ENCODE data around the gene MPPED1.

The MPPED1 gene

GRCh38 chr22:43429426-43429825, 17.6 kb downstream of the MPPED1 start:
- DNase-seq (ENCODE audit: low read depth in 2 of 2) = no peak

- no peak for DNase-seq (ENCODE audit: low read depth in 2 of 2)
These were observed 20.2 kb downstream of the MPPED1 start for GRCh38 chr22:43431808-43432554.

- no peak for DNase-seq (ENCODE audit: low read depth in 2 of 2)
These were observed 21.1 kb downstream of the MPPED1 start for GRCh38 chr22:43432883-43433415.

DNA sequence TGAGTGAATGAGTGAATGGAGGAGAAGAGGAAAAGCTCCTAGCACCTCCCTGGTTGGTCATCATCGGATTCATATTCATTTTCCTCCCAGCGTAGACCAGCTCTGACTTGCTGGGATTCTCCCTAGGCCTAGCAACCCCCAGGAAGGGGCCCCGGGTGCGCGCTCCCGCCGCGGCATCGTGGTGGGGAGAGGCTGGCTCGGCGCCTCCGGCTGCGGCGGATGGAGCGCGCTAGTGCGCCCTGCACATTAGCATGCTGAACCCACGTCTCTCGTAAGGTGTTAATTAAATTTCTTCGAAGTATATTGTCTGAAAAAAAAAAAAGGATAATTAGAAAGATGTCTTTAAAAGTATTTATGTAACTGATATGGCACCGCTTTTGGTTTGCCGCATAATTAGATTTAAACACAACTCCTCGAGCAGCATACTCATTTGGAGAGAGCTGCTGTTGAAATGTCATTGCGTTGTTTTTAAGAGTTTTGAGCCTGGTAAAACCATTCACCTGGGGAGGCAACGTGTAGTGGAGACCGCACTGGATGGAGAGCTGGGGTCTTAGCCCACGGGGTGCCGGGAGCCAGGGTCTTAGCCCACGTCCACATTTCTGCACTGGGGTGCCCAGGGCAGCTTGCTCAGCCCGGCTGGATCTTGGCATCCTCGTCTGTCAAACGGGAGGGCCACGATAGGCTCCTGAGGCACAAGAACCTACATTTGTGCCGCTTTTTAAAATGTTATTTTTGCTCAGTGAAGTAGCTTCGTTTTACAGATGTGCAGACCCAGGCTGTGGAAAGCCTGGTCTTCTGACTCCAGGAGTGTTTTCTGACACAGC, 21.8 kb downstream of the MPPED1 start:
- DNase-seq (ENCODE audit: low read depth in 2 of 2) = no peak

DNA sequence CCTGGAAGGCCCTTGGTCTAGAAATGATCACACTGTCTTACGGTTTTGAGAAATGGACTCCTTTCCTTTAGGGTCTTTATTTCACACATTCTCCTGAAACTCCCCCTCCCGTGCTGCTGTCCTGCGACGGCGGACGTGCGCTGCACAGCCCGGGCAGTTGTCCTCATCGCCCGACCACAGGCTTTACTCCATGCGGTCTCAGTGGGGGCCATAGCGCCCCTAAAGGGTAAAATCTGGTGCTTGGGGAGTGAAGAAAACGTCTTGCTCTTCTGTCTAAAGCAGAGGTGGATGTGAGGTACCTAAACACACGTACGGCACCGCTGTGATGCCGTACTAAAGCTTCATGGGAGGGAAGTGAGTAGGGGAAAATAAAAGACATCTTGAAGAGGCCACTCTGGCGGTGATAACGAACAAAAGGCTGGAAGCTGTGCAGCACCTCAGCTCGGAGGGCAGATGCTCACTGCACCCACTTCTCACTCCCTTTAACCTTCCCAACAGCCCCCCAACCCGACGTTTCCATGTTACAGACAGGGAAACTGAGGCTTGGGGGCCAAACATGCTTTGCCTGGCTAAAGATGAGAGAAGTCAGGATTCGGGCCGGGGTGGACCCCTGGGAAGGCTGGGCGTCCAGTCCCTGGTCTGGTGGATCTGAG, 22.6 kb downstream of the MPPED1 start:
- no peak for DNase-seq (ENCODE audit: low read depth in 2 of 2)

GRCh38 chr22:43434928-43435311, 23.1 kb downstream of the MPPED1 start:
- no peak for DNase-seq (ENCODE audit: low read depth in 2 of 2)

GRCh38 chr22:43435851-43436811, 24.3 kb downstream of the MPPED1 start:
- DNase-seq (ENCODE audit: low read depth in 2 of 2) = no peak

DNA sequence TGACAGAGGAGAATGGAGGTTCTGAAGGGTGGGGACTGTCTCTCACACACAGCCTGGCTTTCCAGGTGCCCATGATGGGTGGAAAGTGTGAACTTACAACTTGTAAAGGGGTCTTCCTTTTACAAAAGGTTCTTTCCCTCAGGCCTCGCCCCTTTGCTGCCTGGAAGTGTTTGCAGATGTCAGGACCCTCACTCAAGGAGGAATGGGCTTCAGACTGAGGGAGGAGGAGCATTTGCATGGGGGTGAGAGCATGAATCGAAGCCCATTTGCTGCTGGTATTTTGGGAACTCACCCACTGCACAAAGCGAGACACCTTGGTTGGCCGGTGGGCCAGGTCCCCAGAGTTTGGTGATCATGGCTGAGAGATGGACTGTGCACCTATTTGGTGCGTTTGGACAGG, 25.1 kb downstream of the MPPED1 start:
- no peak for DNase-seq (ENCODE audit: low read depth in 2 of 2)

- no peak for DNase-seq (ENCODE audit: low read depth in 2 of 2)
These were observed 26.2 kb downstream of the MPPED1 start for GRCh38 chr22:43437871-43438475.

- no peak for DNase-seq (ENCODE audit: low read depth in 2 of 2)
These were observed 27.0 kb downstream of the MPPED1 start for GRCh38 chr22:43438666-43439347.

GRCh38 chr22:43439368-43440103, 27.7 kb downstream of the MPPED1 start:
- DNase-seq (ENCODE audit: low read depth in 2 of 2) = no peak

DNA sequence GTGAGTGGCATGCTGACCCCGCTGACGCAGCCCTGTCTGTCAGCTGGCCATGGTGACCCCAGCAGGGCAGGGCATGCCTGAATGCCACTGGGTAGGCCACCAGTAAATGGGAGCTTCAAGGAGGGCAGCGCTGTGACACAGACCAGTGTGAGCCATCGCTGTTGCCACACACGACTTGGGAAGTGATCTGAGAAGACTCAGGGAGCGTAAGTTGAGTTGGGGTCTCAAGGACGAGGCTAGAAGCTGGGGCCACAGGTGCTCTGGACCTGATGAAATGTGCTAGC, 28.2 kb downstream of the MPPED1 start:
- no peak for DNase-seq (ENCODE audit: low read depth in 2 of 2)

DNA sequence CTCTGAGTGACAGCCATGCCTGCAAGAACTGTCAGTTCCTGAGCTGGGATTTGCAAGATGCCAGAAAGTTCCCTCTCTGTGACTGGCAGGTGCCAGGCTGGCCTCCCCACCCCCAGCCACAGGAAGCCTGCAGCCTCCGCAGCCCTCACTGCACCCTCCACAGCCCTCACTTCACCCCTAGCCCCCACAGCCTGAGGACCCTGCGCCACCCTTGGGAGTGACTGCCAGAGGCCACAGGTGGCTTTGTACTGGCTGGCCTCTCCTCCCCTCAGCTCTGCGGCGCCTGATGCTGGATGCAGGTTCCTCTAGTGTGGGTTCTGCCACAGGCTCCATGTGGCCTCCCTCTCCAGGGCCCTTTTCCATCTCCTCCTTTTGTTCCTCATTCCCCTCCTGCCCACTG, 28.7 kb downstream of the MPPED1 start:
- DNase-seq (ENCODE audit: low read depth in 2 of 2) = no peak

- DNase-seq (ENCODE audit: low read depth in 2 of 2) = no peak
These were observed 29.4 kb downstream of the MPPED1 start for GRCh38 chr22:43441216-43441615.

DNA sequence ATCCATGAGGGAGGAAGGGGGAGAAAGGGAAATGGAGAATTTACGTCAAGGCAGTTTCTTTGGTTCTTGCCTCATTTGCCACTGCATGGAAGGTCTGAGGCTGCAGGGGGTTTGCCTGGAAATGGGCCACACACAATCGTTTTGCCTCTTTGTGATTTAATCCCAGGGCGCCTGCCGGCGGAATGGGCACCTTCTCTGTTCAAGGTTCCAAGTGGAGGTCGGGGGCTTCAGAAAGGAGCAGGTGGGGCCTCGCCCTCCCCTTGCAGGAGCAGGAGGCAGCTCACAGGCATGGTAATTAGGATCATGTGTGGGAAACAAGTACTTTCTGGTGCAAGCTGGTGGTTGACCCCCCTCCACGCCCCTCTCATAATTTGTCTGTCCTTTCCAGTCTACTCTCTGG, 29.9 kb downstream of the MPPED1 start:
- DNase-seq (ENCODE audit: low read depth in 2 of 2) = no peak

DNA sequence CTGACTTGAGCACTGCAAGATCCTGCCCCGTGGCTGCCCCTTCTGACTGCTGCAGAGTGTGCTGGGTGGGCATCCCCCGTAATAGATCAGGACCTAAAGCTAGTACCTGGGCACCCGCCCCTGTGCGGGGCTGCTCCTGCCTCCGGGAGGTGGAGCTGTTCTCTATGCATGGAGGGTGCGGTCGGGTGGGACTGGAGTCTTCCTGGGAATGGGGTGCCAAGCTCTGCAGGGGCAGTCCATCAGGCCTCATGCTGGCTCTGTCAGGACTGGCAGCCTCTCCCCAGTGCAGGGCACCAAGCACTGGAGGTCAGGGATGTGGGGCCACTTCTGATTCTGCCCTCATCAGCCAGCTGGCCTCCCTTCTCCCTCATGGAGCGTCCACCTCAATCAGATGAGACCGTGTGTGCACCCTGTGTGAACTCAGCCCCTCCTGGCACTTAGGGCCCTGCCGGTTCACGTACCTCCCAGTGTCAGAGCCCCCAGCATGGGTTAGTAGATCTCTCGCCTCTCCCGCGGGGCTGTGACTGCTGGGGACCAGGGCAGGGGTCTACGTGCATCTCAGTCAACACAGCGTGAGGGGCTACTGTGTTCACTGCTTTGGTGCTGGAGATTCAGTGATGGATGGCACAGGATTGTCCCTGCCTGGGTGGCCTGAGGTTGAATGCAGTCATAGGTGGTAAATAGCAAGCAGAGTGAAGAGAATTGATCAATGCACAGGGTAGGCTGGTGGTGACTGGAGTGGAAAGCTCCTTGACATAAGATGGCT, 30.8 kb downstream of the MPPED1 start:
- no peak for DNase-seq (ENCODE audit: low read depth in 2 of 2)

GRCh38 chr22:43443152-43443471, 31.3 kb downstream of the MPPED1 start:
- no peak for DNase-seq (ENCODE audit: low read depth in 2 of 2)

DNA sequence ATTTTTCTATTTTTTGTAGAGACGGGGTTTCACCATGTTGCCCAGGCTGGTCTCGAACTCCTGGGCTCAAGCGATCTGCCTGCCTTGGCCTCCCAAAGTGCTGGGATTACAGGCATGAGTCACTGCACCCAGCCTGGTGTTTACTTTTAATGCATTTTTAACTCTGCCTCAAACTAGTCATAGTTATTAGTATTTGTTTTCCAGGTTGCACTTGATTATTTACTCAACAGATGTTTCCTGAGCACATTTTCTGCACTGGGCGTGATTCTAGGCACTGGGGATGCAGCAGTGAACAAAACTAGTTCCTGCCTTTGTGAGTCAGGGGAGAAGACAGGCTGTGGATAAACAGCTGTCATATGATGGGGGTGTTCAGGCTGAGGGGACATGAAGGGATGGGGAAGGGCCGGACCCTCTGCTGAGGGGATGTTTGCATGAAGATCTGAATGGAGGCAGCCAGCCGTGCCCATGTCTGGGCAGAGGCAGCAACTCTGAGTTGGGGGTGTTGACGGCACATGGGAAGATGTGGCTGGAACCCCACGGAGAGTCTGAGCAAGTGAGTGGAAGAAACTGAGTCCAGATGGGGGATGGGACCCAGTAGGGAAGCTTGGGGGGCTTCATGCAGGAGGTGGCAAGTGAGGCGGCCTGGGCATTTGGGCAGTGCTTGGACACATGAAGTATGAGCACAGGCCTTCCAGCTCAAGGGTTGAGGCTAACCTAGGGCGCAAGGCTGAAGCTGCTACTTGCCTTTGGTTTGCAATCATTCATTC, 34.4 kb downstream of the MPPED1 start:
- no peak for DNase-seq (ENCODE audit: low read depth in 2 of 2)

Data from fibroblast of skin of left biceps (primary cell).